ENCODE results near the gene MACROD2.

DNA sequence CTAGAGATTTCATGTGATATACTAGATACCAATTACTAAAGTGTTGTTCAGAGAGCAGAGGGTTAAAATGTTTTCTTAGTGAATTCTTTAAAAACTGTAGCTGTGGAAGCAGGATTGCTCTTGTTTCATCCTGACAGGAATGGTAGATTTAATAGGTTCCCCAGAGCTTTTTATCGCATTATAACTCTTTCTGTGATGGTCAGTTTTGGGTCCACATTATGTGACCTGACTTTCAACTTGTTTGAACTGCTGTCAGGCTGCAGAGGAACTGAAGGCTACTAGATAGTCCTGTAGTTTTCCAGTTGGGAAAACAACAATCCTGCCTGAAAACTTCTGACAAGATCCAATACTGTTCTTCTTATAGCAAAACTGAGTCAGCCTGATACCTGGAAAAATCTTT, 671.4 kb downstream of the MACROD2 start:
- TF ChIP-seq, protein P1, sequence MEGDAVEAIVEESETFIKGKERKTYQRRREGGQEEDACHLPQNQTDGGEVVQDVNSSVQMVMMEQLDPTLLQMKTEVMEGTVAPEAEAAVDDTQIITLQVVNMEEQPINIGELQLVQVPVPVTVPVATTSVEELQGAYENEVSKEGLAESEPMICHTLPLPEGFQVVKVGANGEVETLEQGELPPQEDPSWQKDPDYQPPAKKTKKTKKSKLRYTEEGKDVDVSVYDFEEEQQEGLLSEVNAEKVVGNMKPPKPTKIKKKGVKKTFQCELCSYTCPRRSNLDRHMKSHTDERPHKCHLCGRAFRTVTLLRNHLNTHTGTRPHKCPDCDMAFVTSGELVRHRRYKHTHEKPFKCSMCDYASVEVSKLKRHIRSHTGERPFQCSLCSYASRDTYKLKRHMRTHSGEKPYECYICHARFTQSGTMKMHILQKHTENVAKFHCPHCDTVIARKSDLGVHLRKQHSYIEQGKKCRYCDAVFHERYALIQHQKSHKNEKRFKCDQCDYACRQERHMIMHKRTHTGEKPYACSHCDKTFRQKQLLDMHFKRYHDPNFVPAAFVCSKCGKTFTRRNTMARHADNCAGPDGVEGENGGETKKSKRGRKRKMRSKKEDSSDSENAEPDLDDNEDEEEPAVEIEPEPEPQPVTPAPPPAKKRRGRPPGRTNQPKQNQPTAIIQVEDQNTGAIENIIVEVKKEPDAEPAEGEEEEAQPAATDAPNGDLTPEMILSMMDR (IDR thresholded peaks at IDR 0.05; ENCODE audit: poor library complexity, severe bottlenecking) = no peak
- TF ChIP-seq EZH2 (IDR thresholded peaks at IDR 0.05; ENCODE audit: borderline replicate concordance, insufficient read depth, low read length, poor library complexity, severe bottlenecking) (no peak), RAD21 (conservative IDR thresholded peaks at IDR 0.05) (no peak), MXI1 (conservative IDR thresholded peaks at IDR 0.05; ENCODE audit: poor library complexity, severe bottlenecking) (no peak), EP300 (conservative IDR thresholded peaks at IDR 0.05; ENCODE audit: poor library complexity, severe bottlenecking) (no peak)
- TF ChIP-seq, protein P2, sequence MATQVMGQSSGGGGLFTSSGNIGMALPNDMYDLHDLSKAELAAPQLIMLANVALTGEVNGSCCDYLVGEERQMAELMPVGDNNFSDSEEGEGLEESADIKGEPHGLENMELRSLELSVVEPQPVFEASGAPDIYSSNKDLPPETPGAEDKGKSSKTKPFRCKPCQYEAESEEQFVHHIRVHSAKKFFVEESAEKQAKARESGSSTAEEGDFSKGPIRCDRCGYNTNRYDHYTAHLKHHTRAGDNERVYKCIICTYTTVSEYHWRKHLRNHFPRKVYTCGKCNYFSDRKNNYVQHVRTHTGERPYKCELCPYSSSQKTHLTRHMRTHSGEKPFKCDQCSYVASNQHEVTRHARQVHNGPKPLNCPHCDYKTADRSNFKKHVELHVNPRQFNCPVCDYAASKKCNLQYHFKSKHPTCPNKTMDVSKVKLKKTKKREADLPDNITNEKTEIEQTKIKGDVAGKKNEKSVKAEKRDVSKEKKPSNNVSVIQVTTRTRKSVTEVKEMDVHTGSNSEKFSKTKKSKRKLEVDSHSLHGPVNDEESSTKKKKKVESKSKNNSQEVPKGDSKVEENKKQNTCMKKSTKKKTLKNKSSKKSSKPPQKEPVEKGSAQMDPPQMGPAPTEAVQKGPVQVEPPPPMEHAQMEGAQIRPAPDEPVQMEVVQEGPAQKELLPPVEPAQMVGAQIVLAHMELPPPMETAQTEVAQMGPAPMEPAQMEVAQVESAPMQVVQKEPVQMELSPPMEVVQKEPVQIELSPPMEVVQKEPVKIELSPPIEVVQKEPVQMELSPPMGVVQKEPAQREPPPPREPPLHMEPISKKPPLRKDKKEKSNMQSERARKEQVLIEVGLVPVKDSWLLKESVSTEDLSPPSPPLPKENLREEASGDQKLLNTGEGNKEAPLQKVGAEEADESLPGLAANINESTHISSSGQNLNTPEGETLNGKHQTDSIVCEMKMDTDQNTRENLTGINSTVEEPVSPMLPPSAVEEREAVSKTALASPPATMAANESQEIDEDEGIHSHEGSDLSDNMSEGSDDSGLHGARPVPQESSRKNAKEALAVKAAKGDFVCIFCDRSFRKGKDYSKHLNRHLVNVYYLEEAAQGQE (IDR thresholded peaks at IDR 0.05; ENCODE audit: borderline replicate concordance) = no peak
